ENCODE data around the gene C16orf87.

GRCh38 chr16:46845952-46846351 is 15.0 kb upstream of the C16orf87 start:
- TF ChIP-seq CTCF (IDR thresholded peaks at IDR 0.05; ENCODE audit: borderline replicate concordance, extremely low read depth, low read length, poor library complexity, severe bottlenecking) (no peak), EZH2 (IDR thresholded peaks at IDR 0.05; ENCODE audit: borderline replicate concordance, low read depth, low read length, severe bottlenecking) (no peak)

All from DND-41 (cell line).